Activated CD4-positive, alpha-beta T cell treated with anti-CD3 and anti-CD28 coated beads for 36 hours (primary cell): ENCODE data around the gene IRF2BP2. TPM values are rescaled to one million over a fixed set of nuclear protein-coding genes. Genes with fewer than 3 reads are reported as not detected.

ENCODE experiments used
- ATAC-seq: fragments of 200-7000 bp; cut with Tn5 transposase; one replicate; pipeline ENCODE4 v1.10.0; 2021; ENCODE audit warnings: mild to moderate bottlenecking, moderate library complexity
- CTCF ChIA-PET: fragments of 350-600 bp; sonication (Branson Sonifier 250); formaldehyde crosslinking; loops from one replicate; lab custom pipeline; 2021; ENCODE audit warnings: antibody characterized with exemption; lab: Charles Lee
- POLR2A ChIA-PET: fragments of 350-600 bp; sonication (Branson Sonifier 250); formaldehyde crosslinking; loops from one replicate; lab custom pipeline; 2021; ENCODE audit warnings: antibody characterized with exemption, inconsistent platforms; lab: Charles Lee
- DNase-seq: peaks from one replicate; pipeline ENCODE4 v3.0.0-alpha.2; 2020
- H3K27ac Mint-ChIP-seq: one replicate; pipeline ENCODE4 v1.8.0; 2021; ENCODE audit warnings: mixed read lengths
- H3K27me3 Mint-ChIP-seq: one replicate; pipeline ENCODE4 v1.8.0; 2021; ENCODE audit warnings: mixed read lengths
- H3K36me3 Mint-ChIP-seq: one replicate; pipeline ENCODE4 v1.8.0; 2021; ENCODE audit warnings: low read depth, mixed read lengths
- H3K4me1 Mint-ChIP-seq: one replicate; pipeline ENCODE4 v1.8.0; 2021; ENCODE audit warnings: mixed read lengths
- H3K4me3 Mint-ChIP-seq: one replicate; pipeline ENCODE4 v1.8.0; 2021; ENCODE audit warnings: mild to moderate bottlenecking, moderate library complexity, mixed read lengths
- H3K9me3 Mint-ChIP-seq: one replicate; pipeline ENCODE4 v1.8.0; 2021; ENCODE audit warnings: low read depth, mixed read lengths
- intact Hi-C, 2 experiments: fragments of 100-400 bp; cut with DNase I in 1 of 2; cut with micrococcal nuclease in 1 of 2; formaldehyde crosslinking; loops; one replicate each; pipeline versions ENCODE4 v1.14.2 to v1.15.1; 2022 to 2024; cut with DNase I, micrococcal nuclease
- total RNA-seq, 2 experiments: library from RNA; stranded (reverse); gene quantifications; one replicate each; pipeline ENCODE4 v1.2.3, GENCODE V29; 2021

IRF2BP2 gene
- total RNA-seq, 2 experiments from 2014 or later = 132 to 200 TPM

DNA sequence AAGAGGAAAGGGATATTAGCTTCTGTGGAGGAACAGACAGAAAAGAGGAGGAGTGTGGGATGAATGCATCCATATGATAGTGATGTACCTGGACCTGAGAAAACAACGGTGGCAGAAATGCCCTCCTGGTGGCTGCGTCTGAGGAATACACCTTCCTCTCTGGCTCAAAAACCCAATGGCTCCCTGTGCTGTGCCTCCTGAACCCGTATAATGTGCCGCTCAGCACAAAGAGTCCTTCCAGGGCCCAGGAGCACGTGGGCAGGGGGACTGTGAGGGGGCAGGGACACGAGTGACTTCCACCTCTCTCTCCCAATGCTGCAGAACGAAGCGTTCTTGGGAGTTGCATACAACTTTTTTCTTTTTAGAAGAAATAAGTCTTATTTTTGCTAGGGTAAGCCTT lies 31.2 kb downstream of the IRF2BP2 start:
- no peaks in the 10 kb centered on the region for H3K36me3 Mint-ChIP-seq
- POLR2A ChIA-PET = no interaction called here
- H3K4me3 Mint-ChIP-seq = no peak overlapping the region
- DNase-seq = no peak
- no peak for ATAC-seq
- H3K4me1 Mint-ChIP-seq = peaks cover 2% of the 10 kb centered on the region
- no peaks in the 10 kb centered on the region for H3K27me3 Mint-ChIP-seq
- intact Hi-C loops = no loop called here
- no peaks in the 10 kb centered on the region for H3K9me3 Mint-ChIP-seq
- CTCF ChIA-PET = interaction anchor here (0.7 kb wide), 1 partner anchor 165 kb away, joined by 3 read pairs; no protein-coding TSS in a partner anchor
- no peak overlapping the region for H3K27ac Mint-ChIP-seq

- ChIA-PET POLR2A (no interaction called here), CTCF (interaction anchor here (0.6 to 0.7 kb wide), 2 partner anchors 91 to 166 kb away, joined by 3 to 4 read pairs; no protein-coding TSS in a partner anchor)
- Mint-ChIP-seq H3K36me3 (no peaks in the 10 kb centered on the region), H3K27me3 (no peaks in the 10 kb centered on the region), H3K27ac (no peak overlapping the region), H3K4me3 (no peak overlapping the region), H3K9me3 (no peaks in the 10 kb centered on the region), H3K4me1 (peaks cover 4% of the 10 kb centered on the region)
- intact Hi-C loops = no loop called here
- DNase-seq (no peak), ATAC-seq (no peak)
Observed at GRCh38 chr1:234578087-234578486, 31.9 kb downstream of the IRF2BP2 start.

GRCh38 chr1:234573711-234574299 lies 36.2 kb downstream of the IRF2BP2 start:
- Mint-ChIP-seq H3K4me3 (no peak overlapping the region), H3K27ac (no peak overlapping the region), H3K9me3 (no peaks in the 10 kb centered on the region), H3K4me1 (peaks cover 4% of the 10 kb centered on the region), H3K36me3 (no peaks in the 10 kb centered on the region), H3K27me3 (no peaks in the 10 kb centered on the region)
- ChIA-PET CTCF (no interaction called here), POLR2A (no interaction called here)
- DNase-seq = no peak
- intact Hi-C loops = no loop called here
- peak; percentile 30 for ATAC-seq

DNA sequence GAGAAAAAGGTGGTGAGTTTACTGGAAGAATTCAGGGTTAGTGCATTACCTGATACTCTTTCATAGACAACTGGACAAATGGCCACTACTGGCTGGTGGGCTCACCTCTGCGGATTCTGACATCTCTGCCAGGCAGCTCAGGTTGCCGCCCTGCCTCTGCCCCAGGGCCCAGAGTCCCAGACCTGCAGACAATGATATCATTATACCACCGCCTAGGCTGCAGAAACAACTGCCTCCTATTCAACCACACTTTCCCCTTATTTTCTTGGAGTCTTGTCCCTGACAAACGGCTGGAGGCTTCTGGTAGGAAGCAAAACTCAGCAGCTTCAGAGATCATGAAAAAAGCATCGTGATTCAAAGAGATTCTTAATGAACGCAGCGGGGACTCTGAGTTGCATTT lies 37.0 kb downstream of the IRF2BP2 start:
- ATAC-seq (no peak), DNase-seq (no peak)
- H3K4me1 Mint-ChIP-seq = peaks cover 4% of the 10 kb centered on the region
- H3K27me3 Mint-ChIP-seq = no peaks in the 10 kb centered on the region
- POLR2A ChIA-PET = no interaction called here
- no peaks in the 10 kb centered on the region for H3K9me3 Mint-ChIP-seq
- no peak overlapping the region for H3K4me3 Mint-ChIP-seq
- no peaks in the 10 kb centered on the region for H3K36me3 Mint-ChIP-seq
- intact Hi-C loops = no loop called here
- no peak overlapping the region for H3K27ac Mint-ChIP-seq
- CTCF ChIA-PET = no interaction called here

DNA sequence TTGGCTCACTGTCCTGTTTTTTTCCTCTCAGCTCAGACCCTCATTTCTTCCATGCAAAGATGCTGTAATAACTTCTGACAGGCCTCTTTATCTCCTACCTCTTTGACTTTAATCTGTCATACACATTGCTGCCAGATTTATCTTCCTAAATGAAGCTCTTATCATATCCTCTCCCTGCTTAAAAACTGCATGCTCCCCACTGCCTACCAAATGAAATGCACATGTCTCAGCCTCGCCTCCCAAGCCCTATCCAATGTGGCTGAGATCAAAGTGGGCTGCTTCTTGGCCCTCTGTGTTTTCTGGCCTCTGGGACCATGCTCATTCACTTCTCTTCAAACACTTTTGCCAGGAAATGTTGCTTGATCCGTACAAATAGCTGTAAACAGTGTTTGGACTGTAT lies 38.3 kb downstream of the IRF2BP2 start:
- Mint-ChIP-seq H3K4me1 (peaks cover 4% of the 10 kb centered on the region), H3K27ac (no peak overlapping the region), H3K4me3 (no peak overlapping the region), H3K27me3 (peaks cover 2% of the 10 kb centered on the region), H3K36me3 (no peaks in the 10 kb centered on the region), H3K9me3 (no peaks in the 10 kb centered on the region)
- CTCF ChIA-PET = interaction anchor here (1.6 kb wide), 1 partner anchor 11 kb away, joined by 3 read pairs; no protein-coding TSS in a partner anchor
- intact Hi-C loops = no loop called here
- ATAC-seq = no peak
- POLR2A ChIA-PET = no interaction called here
- no peak for DNase-seq

DNA sequence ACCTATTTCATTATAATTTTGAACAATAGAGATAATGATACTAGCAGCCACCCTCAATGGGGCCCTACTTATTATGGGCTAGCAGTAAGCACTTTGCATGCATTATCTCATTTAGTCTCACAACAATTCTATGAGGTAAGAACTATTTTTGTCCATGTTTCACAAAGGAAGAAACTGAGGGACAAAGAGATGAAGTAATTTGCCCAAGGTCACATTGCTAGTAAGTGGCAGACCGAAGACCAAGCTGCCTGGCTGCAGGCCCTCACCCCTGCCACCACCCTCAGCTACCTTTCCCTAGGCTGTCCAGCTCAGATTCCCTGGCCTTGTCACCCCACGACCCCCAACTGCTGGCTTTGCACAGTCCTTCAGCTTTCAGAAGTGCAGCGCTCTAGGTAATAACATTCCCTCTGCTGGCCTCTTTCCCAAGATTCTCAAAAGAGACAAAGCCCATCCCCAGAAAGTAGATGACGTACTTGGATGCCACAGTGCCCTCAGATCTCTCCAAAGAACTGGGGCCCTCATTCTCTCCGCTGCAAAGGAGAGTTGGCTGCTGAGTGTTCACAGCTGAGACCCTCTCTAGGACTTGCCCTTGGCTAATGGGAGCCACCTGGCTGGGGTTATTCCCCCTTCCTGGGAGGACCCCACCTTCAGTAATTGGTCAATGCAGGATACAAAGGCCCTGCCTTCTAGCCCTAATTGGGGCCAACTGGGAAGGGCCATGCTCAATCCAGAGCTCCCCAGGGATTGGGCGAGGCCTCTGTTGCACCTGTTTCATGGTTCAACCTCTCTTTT lies 39.5 kb downstream of the IRF2BP2 start:
- ChIA-PET POLR2A (no interaction called here), CTCF (no interaction called here)
- ATAC-seq (no peak), DNase-seq (no peak)
- H3K4me3 Mint-ChIP-seq = no peak overlapping the region
- intact Hi-C loops = no loop called here
- H3K4me1 Mint-ChIP-seq = peaks cover 4% of the 10 kb centered on the region
- no peaks in the 10 kb centered on the region for H3K36me3 Mint-ChIP-seq
- H3K27ac Mint-ChIP-seq = no peak overlapping the region
- H3K9me3 Mint-ChIP-seq = no peaks in the 10 kb centered on the region
- H3K27me3 Mint-ChIP-seq = peaks cover 2% of the 10 kb centered on the region

DNA sequence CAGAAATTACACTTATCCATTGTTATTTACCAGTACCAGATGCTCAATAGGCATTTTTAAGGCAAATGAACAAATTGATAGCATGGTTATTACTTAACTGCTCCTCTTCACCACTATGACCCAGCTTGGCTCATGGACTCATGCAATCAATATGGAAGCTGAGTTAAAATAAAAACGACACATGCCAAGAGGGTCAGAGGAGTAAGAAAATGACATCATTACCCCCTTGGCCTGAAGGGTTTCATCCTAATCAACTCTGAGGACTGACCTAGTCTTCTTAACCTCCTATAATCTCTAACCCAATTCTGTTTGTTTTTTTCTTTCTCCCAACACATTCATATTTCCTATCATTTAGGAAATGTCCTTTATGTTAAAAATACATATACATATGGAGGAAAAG lies 41.6 kb downstream of the IRF2BP2 start:
- no peak overlapping the region for H3K27ac Mint-ChIP-seq

DNA sequence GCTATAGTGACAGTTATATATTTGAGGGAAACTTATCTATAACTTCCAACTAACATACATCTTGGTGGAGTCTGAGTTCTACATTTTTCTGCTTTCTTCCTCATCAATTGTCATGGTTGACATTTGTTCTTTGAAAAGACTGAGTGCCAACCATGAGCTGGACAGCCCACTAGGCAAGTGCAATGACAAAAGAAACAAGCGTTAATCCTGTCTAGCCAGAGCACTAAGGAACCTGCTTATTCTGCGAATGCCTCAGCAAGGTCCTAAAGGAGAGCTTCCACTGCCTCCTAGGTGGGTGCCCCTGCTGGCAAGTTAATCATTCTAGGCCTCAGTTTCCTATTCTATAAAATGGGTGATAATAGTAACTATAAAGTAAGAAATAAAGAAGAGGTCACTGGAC lies 44.8 kb downstream of the IRF2BP2 start:
- POLR2A ChIA-PET = interaction anchor here (0.7 kb wide), 1 partner anchor 510 kb away, joined by 3 read pairs; no protein-coding TSS in a partner anchor
- no peak for DNase-seq
- Mint-ChIP-seq H3K36me3 (no peaks in the 10 kb centered on the region), H3K4me1 (peaks cover 6% of the 10 kb centered on the region), H3K9me3 (no peaks in the 10 kb centered on the region), H3K27ac (no peak overlapping the region), H3K27me3 (peaks cover 2% of the 10 kb centered on the region), H3K4me3 (no peak overlapping the region)
- intact Hi-C loops = no loop called here
- CTCF ChIA-PET = no interaction called here
- no peak for ATAC-seq

More for the DNA sequence above, 41.6 kb downstream of the IRF2BP2 start:
- no peaks in the 10 kb centered on the region for H3K36me3 Mint-ChIP-seq
- CTCF ChIA-PET = no interaction called here
- ATAC-seq = no peak
- H3K4me1 Mint-ChIP-seq = peaks cover 6% of the 10 kb centered on the region
- intact Hi-C loops = no loop called here
- POLR2A ChIA-PET = no interaction called here
- H3K27me3 Mint-ChIP-seq = peaks cover 2% of the 10 kb centered on the region
- no peak for DNase-seq
- H3K4me3 Mint-ChIP-seq = no peak overlapping the region
- H3K9me3 Mint-ChIP-seq = no peaks in the 10 kb centered on the region

DNA sequence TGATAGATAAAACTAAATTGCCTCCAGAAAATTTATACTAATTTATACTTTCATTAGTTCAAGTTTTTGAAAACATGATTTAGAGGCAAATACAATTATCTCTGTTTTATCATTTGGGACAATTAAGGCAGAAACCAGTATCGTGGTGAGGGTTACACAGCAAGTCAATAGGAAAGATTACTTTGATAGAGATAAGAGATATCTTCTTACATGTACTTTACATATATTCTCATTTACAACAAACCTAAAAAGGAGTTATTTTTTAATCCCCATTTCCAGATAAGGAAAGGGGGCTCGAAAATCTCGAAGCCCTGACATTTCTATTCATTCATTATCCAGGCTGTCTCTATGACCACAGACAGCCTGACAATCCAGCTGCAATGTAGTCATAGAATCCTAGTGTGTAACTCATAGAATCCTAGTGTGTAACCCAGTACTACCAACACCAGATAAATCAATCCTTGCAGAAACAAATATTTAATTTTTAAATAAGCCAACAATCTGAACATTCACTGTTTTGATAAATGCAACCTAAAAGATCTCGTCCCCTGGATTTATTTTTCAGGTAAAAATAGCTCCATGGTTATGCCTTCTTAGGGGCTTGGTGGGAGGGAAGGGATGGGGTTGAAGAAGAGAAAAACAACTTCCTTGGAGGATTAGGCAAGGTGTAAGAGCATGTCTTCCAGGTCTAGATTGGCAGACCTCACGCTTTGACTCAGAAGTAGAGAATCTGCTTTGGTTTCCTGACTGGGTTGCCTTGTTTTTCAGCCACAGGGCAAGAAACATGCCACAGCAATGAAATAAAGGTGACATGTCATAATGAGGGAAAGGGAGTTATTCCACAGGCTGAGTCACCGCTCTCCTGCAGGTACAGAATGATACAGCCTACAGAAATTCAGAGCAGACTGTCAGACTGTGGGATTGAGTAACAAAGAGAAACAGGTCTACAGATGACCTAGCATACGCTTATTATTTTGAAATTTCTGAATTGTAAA lies 45.6 kb downstream of the IRF2BP2 start:
- Mint-ChIP-seq H3K27me3 (peaks cover 2% of the 10 kb centered on the region), H3K36me3 (no peaks in the 10 kb centered on the region), H3K4me1 (peaks cover 6% of the 10 kb centered on the region), H3K27ac (no peak overlapping the region), H3K4me3 (no peak overlapping the region), H3K9me3 (no peaks in the 10 kb centered on the region)
- CTCF ChIA-PET = interaction anchor here (0.9 kb wide), 1 partner anchor 11 kb away, joined by 4 read pairs; no protein-coding TSS in a partner anchor
- ATAC-seq = peak; percentile 94
- intact Hi-C loops = no loop called here
- POLR2A ChIA-PET = no interaction called here
- DNase-seq = peak; percentile 34

- DNase-seq = no peak
- Mint-ChIP-seq H3K27me3 (peaks cover 2% of the 10 kb centered on the region), H3K4me1 (peaks cover 6% of the 10 kb centered on the region), H3K9me3 (no peaks in the 10 kb centered on the region), H3K36me3 (no peaks in the 10 kb centered on the region), H3K4me3 (no peak overlapping the region), H3K27ac (no peak overlapping the region)
- ATAC-seq = no peak
- ChIA-PET CTCF (no interaction called here), POLR2A (interaction anchor here (0.6 kb wide), 1 partner anchor 62 kb away, joined by 8 read pairs; no protein-coding TSS in a partner anchor)
- intact Hi-C loops = no loop called here
Observed at GRCh38 chr1:234562334-234562733, 47.6 kb downstream of the IRF2BP2 start.

- Mint-ChIP-seq H3K4me3 (no peak overlapping the region), H3K9me3 (no peaks in the 10 kb centered on the region), H3K27ac (no peak overlapping the region), H3K4me1 (peaks cover 6% of the 10 kb centered on the region), H3K36me3 (no peaks in the 10 kb centered on the region), H3K27me3 (no peaks in the 10 kb centered on the region)
- intact Hi-C loops = no loop called here
- POLR2A ChIA-PET = no interaction called here
- CTCF ChIA-PET = interaction anchor here (0.9 to 1.4 kb wide), 3 partner anchors 11 to 541 kb away, joined by 3 read pairs; no protein-coding TSS in a partner anchor
- ATAC-seq (no peak), DNase-seq (no peak)
Observed at GRCh38 chr1:234561319-234561718, 48.7 kb downstream of the IRF2BP2 start.
